DMS79 (cell line): ENCODE measurements around the gene BST1.
A peak's percentile ranks its signal among the peaks of the same experiment; 100 is the strongest.

Source experiments
- DNase-seq: peaks from one replicate; lab custom pipeline; 2025; lab: John Stamatoyannopoulos, UW

The BST1 gene, protein sequence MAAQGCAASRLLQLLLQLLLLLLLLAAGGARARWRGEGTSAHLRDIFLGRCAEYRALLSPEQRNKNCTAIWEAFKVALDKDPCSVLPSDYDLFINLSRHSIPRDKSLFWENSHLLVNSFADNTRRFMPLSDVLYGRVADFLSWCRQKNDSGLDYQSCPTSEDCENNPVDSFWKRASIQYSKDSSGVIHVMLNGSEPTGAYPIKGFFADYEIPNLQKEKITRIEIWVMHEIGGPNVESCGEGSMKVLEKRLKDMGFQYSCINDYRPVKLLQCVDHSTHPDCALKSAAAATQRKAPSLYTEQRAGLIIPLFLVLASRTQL

GRCh38 chr4:15702941-15703403, at the start of gene BST1:
TSS of gene BST1 (plus strand) at chr4:15703065. CDS start at chr4:15703145, 80 bp downstream.
- DNase-seq, result no peak

DNA sequence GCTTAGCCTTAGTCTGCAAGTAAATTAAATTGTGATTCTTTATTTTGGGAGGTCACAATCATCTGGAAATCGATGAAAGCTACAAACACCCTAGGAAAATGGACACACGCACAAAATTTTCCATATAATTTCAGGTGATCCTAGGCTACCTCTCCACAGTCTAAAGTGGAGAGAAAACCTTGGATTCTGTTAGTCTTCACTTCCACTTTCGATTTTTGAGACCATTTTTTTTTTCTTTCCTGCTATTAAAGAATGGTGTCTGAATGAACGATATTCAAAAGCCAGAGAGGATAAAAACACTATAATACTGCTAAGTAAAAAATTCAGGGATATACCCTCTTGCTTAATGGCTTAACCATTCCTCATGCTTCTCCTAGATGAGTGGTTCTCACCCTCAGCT, 49.4 kb upstream of the BST1 start:
- no peak for DNase-seq

GRCh38 chr4:15653864-15654592, 48.8 kb upstream of the BST1 start:
- DNase-seq, result no peak

DNA sequence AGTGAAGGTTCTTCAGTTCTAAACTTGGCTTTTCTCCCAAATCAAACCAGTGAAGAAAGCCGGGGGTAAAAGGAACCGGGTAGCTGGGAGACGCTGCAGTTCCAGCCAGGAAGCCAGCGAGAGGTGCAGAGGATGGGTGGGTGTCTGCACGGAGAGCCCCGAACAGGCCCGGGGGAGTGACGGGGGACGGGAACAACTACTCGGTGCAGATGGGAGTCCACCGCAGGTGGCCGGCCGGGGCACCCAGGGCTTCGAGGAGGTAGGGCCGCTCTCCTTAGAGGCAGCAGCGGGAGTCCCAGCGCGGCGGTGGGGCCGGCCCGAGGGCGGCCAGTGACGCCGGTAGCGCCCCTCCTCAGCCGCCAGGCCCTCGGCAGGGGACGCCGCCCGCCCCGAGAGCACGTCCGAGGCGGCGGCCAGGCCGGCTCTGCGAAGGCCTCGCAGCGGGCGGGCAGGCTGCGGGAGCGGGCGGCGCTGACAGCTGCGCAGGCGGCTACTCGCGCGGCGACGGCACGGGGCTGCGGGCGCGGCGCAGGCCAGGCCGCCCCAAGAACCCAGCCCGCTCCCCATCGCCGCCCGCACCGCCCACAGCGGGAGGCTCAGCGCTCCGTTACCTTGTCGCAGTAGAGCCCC, 48.2 kb upstream of the BST1 start:
- DNase-seq, result no peak

DNA sequence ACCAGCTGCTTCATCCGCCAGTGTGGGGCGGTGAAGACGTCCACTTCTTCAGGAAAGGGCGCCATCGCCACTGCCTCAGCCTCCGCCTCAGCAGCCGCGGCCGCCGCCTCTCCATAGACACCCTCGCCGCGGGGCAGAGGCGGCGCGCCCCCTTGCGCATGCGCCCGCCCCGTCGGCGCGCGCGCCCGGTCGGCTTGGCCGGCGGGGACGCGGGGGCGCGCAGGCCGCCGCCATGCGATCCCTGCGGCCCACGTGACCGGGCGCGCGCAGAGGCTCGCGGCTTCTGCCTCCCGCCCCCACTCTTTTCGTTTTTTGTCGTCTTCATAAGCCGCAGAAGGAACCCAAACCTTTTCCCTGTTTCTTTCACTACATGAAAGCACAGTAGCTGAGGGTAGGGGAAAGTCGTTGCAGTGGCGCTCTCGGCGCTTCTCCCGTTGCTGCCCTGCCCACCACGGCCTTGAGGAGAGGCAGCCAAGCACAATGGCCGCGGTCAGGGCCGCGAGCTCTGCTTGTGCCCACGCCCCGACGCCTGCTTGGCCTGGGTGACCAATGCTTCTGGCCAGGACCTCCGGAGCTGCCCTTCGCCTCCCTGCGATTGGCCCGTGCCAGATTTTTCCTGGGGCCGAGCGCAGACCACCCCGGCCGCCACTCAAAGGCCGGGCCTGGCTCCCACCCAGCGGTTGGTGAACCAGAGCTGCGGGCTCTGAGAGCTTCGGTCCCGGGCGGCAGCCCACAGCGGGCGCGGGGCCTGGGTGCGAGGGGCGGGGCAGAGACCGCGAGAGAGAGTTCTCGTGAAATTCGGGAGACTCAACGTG, 47.4 kb upstream of the BST1 start, which contains the start of gene FBXL5:
TSS of gene FBXL5 (minus strand) at position 135 of the 815 bp plus-strand sequence. CDS start at position 65, 70 bp downstream.
- peak; percentile 32 for DNase-seq

DNA sequence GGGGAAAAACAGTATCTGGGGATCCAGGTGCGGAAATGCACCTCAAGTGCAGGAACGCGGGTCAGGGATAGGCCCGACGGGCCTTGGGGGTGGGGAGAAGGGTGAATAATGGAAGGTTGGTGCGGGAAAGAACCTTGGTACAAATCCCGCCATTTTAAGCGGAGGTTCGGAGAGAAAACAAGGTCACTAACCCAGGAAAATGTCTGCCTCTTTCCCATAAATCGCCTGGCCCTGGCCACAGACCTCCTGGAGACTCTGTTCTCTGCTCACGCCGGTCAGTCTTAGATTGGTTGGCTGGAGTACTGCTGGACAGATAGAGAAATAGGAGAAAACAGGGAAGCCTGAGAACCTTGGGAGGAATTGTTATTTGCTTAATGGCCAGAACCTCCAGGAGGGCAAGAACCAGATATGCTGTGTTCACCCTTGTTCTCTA, 46.8 kb upstream of the BST1 start:
- DNase-seq, result no peak

- no peak for DNase-seq
These were observed 45.5 kb upstream of the BST1 start for GRCh38 chr4:15657366-15657765.

- DNase-seq, result no peak
These were observed 44.6 kb upstream of the BST1 start for GRCh38 chr4:15658136-15658770.

- no peak for DNase-seq
These were observed 44.1 kb upstream of the BST1 start for GRCh38 chr4:15658781-15659180.

DNA sequence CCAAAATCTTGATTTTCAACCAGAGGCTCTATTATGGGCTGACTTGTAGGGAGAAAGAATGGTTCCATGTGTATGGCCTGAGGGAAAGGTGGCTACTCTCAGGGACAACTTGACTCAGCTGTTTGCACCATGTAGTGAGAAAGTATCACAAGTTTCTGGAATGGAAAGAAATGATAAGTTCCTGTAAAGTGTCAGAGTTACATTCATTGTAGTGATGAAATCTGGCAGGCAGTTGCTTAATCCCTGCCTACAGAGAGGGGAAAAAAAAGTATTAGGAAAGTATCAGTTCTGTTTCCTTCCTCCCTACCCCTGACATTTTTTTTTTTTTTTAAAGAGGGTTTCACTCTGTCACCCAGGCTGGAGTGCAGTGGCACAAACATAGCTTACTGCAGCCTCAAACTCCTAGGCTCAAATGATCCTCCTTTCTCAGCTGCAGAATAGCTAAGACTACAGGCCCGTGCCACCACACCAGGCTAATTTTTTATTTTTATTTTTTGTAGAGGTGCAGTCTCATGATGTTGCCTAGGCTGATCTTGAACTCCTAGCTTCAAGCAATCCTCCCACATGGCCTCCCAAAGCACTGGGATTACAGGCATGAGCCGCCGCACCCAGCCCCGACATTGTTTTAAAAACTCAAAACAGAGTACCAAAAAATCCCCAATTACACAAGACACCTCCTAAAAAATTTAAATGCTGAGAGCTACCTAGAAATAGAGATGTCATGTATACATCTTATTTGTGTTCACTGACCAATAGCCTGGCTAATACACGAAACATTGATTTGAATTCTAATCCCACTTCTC, 42.9 kb upstream of the BST1 start:
- DNase-seq, result no peak

DNA sequence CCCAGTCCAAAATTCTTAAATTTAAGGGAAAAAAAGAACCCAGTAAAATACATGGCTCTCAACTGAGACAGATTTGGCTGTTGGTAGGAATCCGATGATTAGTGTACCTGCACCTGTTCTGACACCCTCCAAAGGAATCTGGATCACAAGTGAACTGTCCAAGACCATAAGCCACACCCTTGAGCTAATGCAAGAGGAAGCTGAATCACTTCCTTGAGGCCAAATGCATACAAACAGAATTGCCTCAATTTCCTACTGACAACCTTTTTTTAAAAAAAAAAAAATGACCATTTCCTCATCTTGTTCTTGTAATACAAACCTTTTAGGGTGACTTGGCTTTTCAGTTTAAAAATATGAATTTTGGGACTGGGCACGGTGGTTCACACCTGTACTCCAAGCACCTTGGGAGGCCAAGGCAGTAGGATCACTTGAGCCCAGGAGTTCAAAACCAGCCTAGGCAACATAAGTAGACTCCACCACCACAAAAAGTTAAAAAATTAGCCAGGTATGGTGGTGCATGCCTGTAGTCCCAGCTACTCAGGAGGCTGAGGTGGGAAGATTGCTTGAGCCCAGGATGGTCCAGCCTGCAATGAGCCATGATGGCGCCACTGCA, 37.0 kb upstream of the BST1 start:
- no peak for DNase-seq

- DNase-seq, result no peak
These were observed 35.9 kb upstream of the BST1 start for GRCh38 chr4:15667006-15667405.

DNA sequence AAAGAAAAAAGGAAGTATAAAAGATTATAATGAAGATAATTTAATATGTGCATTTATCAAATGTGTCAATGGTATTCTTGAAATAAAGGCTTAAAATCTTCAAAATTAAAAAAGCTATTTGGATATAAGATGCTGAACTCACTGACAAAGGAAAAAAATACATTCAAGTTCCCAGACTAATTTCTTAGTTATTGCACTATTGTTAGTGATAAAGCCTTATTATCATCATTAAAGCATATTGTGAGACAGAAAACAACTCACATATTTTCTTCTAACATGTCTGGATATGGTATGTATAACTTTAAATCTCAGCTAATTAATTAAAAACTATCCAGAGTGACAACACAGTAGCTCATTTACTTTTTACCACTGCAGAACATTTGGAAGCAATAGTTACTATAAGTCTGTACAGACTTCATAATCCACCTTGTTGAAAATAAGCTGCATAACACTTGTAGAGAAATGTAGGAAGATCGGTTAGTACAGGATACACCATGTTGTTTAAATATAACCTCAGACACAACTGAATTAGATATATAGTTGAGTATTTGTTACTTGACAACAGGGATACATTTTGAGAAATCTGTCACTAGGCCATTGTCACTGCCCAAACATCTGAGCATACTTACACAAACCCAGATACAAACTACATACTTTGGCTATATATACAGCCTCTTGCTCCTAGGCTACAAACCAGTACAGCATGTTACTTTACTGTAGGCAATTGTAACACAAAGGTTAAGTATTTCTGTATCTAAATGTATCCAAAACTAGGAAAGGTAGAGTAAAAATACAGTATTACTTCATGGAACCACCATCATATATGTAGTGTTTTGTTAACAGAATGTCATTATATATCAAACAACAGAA, 34.1 kb upstream of the BST1 start:
- DNase-seq, result no peak

DNA sequence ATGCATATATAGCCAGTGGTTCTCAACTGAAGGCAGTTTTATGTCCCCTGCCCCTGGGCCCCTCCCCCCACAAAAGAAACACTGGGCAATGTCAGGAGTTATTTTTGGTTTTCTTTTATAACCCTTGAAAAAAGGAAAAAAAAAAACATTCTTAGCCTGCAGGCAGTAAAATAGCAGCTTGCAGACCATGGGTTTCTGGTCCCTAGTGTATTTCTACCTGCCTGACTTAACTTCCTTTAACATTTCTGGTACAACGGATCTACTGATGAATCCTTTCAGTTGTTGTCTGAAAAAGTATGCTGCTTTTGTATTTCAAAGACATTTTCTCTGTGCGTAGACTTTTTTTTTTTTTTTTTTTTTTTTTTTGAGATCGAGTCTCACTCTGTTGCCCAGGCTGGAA, 32.3 kb upstream of the BST1 start:
- DNase-seq, result no peak

- no peak for DNase-seq
These were observed 30.8 kb upstream of the BST1 start for GRCh38 chr4:15672101-15672500.

- DNase-seq, result no peak
These were observed 29.5 kb upstream of the BST1 start for GRCh38 chr4:15673337-15673736.

DNA sequence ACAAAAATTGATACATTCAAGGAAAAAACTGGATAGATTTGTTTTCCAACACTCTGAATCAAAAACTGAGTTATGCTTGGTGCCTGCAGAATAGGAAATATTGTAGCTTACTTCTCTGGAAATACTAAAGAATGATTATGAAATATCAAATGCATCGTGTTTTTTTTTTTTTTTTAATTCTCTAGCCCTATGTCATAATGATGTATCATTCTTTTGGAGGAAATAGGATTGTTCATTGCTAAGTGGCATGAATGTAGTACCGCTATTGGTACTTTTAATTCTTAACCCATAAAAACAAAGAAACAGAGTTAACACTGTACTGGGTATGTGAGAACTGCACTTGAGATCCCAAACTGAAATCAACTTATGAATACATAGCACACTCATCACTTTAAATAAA, 28.8 kb upstream of the BST1 start:
- DNase-seq, result no peak

DNA sequence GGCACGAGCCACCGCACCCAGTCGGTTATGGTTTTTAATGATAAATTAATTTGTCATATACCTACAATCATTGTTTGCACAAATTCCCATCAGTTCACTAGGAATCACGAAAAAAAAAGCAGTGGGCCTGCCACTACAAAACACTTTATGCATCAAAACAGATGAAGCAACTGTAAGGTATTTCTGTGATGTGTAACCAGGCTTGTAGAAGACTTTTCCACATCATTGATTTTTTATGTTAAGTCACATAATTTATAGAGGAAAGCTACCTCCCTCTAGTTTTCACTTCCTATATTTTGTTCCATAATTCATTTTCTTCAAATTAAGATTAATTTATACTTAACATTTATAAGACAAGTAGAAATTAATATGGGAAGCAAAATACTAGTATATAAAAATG, 27.9 kb upstream of the BST1 start:
- DNase-seq, result no peak

GRCh38 chr4:15675356-15675755, 27.5 kb upstream of the BST1 start:
- DNase-seq, result no peak
